Gastrocnemius medialis (tissue), 4 donors: Measurements from ENCODE around the gene LVRN.

Experiments used
- CTCF ChIP-seq, 5 experiments: fragments of 450-650 bp in 3 of 5; fragments of 200-600 bp in 2 of 5; sonication (generic) in 2 of 5; IDR thresholded peaks in 4 of 5; conservative IDR thresholded peaks in 1 of 5; 1 replicate in 4 of 5; 2 replicates in 1 of 5; pipeline ENCODE4 v1.5.1; 2016 to 2019; ENCODE audit warnings: antibody characterized with exemption in 5 of 5, mild to moderate bottlenecking in 3 of 5, moderate library complexity in 3 of 5
- POLR2A ChIP-seq, 2 donors: fragments of 450-650 bp; IDR thresholded peaks; one replicate each; pipeline ENCODE4 v1.6.1; 2017; ENCODE audit warnings: antibody characterized with exemption in 2 of 2, mild to moderate bottlenecking in 2 of 2, moderate library complexity in 2 of 2

- TF ChIP-seq CTCF (IDR thresholded peaks at IDR 0.05 in 4 of 5, conservative IDR thresholded peaks at IDR 0.05 in 1 of 5), result no peak
- TF ChIP-seq POLR2A (IDR thresholded peaks at IDR 0.05), result no peak
These were observed 75.1 kb downstream of the LVRN start for GRCh38 chr5:116037236-116037822.
